Measurements from ENCODE around the gene OCIAD1.
"Not testable (repeated sequence)": the region's sequence is repeated elsewhere in the genome, so short reads cannot be mapped to it uniquely, and the experiment has no call there.

The OCIAD1 gene

GRCh38 chr4:48830706-48831531 lies at the start of gene OCIAD1:
Gene OCIAD1 (plus strand): TSS chr4:48831088. CDS start chr4:48832625, 1,537 bp downstream.
- DNase-seq (ENCODE audit: low read depth), result peak; percentile 95

GRCh38 chr4:48781968-48782367 lies 48.9 kb upstream of the OCIAD1 start:
- no peak for DNase-seq (ENCODE audit: low read depth)

GRCh38 chr4:48785302-48785701 lies 45.6 kb upstream of the OCIAD1 start:
- no peak for DNase-seq (ENCODE audit: low read depth)

GRCh38 chr4:48786549-48786948 lies 44.3 kb upstream of the OCIAD1 start:
- no peak for DNase-seq (ENCODE audit: low read depth)

GRCh38 chr4:48787056-48787455 lies 43.8 kb upstream of the OCIAD1 start:
- DNase-seq (ENCODE audit: low read depth), result no peak

- no peak for DNase-seq (ENCODE audit: low read depth)
Measured at GRCh38 chr4:48790561-48790960, 40.3 kb upstream of the OCIAD1 start.

GRCh38 chr4:48791313-48791712 lies 39.6 kb upstream of the OCIAD1 start:
- DNase-seq (ENCODE audit: low read depth), result no peak

- DNase-seq (ENCODE audit: low read depth), result no peak
Measured at GRCh38 chr4:48792348-48793006, 38.4 kb upstream of the OCIAD1 start.

- no peak for DNase-seq (ENCODE audit: low read depth)
Measured at GRCh38 chr4:48795108-48795507, 35.8 kb upstream of the OCIAD1 start.

GRCh38 chr4:48796191-48796926 lies 34.5 kb upstream of the OCIAD1 start:
- no peak for DNase-seq (ENCODE audit: low read depth)

GRCh38 chr4:48796927-48797679 lies 33.8 kb upstream of the OCIAD1 start:
- DNase-seq (ENCODE audit: low read depth), result no peak

- no peak for DNase-seq (ENCODE audit: low read depth)
Measured at GRCh38 chr4:48798117-48798516, 32.8 kb upstream of the OCIAD1 start.

GRCh38 chr4:48799157-48799556 lies 31.7 kb upstream of the OCIAD1 start:
- no peak for DNase-seq (ENCODE audit: low read depth)

- not testable (repeated sequence) for DNase-seq (ENCODE audit: low read depth)
Measured at GRCh38 chr4:48800155-48800554, 30.7 kb upstream of the OCIAD1 start.

GRCh38 chr4:48801016-48801715 lies 29.7 kb upstream of the OCIAD1 start:
- no peak for DNase-seq (ENCODE audit: low read depth)

GRCh38 chr4:48804584-48805301 lies 26.1 kb upstream of the OCIAD1 start:
- DNase-seq (ENCODE audit: low read depth), result no peak

GRCh38 chr4:48812866-48813265 lies 18.0 kb upstream of the OCIAD1 start:
- no peak for DNase-seq (ENCODE audit: low read depth)

- DNase-seq (ENCODE audit: low read depth), result no peak
Measured at GRCh38 chr4:48813964-48814363, 16.9 kb upstream of the OCIAD1 start.

- no peak for DNase-seq (ENCODE audit: low read depth)
Measured at GRCh38 chr4:48815483-48815882, 15.4 kb upstream of the OCIAD1 start.

GRCh38 chr4:48816297-48816696 lies 14.6 kb upstream of the OCIAD1 start:
- DNase-seq (ENCODE audit: low read depth), result not testable (repeated sequence)

GRCh38 chr4:48816971-48817370 lies 13.9 kb upstream of the OCIAD1 start:
- DNase-seq (ENCODE audit: low read depth), result no peak
